Measurements from ENCODE around the gene CCR7.

CCR7 gene, protein sequence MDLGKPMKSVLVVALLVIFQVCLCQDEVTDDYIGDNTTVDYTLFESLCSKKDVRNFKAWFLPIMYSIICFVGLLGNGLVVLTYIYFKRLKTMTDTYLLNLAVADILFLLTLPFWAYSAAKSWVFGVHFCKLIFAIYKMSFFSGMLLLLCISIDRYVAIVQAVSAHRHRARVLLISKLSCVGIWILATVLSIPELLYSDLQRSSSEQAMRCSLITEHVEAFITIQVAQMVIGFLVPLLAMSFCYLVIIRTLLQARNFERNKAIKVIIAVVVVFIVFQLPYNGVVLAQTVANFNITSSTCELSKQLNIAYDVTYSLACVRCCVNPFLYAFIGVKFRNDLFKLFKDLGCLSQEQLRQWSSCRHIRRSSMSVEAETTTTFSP

DNA sequence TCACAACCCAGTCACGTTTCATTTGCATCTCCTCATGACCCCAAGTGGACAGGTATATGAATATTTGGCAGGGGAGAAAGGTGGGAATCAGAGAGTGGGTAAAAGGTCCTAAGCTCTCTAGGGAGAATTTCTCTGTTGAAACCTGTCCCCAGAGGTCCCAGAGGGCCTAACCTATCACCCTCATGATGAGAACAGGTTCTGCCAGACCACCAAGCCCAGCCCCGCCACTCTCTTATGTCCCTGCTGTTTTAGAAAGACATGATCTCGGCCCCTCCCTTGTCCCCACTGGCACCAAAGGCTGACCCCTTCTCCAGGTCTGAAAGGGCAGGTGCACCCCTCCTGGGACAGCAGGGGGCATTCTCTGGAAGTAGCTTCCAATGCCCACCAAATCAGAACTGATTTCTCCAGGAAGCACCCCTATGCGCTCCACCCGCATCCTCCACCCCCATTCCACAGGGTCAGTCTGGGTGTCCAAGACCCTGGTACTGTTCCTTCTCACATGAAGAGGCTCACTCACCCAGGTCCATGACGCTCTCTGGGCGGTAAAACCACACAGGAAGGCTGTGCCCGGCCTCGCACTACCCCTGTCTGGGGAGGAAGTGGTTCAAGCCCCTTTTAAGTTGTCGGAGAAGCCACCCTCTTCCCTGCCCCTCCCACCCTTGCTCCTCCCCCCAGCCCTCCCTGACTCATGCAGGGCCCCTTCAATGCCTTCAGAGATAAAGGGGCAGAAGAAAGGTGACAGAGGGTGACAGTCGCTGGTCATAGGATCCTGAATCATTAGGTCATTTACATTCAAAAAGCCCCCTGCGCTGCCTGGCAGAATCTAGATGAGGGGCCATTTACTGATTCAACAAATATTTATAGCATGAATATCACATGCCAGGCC is at the start of gene CCR7:
CCR7 (minus strand) TSS at position 590 of the 886 bp plus-strand sequence; CDS start at position 527, 63 bp downstream.
- no peak for DNase-seq (ENCODE audit: low read depth)

DNA sequence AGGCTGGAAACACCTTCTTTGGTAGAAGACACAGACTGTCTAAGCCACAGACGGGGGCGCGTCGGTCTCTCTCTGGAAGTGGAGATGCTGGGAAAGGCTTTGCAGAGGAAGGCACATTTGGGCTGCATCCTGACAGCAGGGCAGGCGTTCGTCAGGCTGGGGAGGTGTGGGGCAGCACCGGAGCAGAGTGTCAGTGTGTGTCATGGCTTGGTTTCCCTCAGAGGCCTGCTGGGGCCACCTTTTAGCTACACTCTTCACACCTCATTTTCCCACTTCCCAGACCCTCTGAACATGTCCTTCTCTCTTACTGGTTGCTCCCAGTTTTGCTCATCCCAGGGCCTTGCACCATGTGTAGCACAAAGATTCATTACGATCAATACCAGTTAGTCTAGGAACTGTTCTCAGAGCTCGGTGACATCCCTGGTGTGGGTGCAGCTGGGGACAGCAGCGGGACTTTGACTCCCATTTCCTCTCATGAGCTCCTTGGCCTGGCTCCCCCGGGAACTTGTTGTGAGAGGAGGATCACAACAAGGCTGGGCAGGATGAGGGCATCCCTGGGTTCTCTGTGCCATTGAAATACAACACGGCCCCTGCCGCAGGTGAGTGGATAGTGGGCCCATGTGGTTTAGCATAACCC is 49.3 kb upstream of the CCR7 start:
- no peak for DNase-seq (ENCODE audit: low read depth)

DNA sequence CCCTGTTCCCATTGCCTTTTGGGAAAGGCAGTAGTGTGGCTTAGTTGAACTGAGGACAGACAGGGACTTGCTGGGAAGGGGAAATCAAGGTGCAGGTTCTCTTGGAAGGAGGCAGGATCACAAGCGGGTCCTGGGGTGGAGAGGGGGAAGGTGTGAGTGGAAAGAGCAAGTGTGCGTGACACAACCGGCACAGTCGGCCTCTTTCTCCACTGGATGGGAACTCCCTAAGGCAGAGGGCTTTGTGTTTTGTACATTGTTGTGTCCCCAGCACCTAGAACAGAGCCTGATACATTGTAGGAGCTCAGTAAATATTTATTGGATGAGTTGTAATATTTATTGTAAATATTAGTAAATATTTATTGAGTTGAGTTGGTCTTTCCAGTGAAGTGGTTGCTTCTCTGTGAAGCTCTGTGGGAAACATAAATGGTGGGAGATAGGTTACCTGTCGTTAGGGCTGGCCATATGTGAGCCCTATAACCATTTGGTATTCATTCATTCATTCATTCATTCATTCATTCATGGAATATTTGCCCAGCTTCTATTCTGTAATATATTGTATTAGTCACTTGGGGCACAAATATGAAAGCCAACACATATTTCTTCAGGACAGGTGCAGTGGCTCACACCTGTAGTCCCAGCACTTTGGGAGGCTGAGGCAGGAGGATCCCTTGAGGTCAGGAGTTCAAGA is 48.3 kb upstream of the CCR7 start:
- DNase-seq (ENCODE audit: low read depth), result no peak

DNA sequence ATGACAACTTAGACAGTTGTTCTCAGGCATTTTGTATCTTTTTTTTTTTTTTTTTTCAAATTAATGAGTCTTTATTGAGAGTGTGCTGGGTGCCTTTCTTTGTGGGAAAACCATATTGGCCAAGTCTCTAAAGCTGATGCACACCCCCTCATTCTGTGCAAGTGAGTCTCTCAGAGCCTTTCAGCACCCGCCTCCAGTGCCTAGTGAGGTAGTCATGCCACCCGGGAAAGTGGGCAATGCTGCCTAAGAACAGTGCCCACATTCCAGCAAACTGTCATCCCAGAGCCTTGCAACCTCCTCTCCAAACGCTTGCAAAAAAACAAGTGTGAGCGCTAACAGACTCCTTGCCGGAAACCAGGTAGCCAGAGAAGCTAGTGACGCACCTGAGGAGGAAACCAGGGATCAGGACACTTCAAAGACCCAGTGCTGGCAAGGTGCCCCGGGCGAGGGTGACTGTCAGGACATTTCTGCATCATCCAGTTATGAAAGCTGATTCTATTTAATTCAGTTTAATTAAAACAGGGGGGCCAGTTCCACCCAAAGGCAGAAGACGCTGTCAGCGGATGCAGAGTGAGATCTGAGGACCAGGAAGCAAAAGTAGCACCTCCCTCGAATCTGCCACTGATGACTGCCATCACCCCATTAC is 47.5 kb upstream of the CCR7 start:
- DNase-seq (ENCODE audit: low read depth), result no peak

DNA sequence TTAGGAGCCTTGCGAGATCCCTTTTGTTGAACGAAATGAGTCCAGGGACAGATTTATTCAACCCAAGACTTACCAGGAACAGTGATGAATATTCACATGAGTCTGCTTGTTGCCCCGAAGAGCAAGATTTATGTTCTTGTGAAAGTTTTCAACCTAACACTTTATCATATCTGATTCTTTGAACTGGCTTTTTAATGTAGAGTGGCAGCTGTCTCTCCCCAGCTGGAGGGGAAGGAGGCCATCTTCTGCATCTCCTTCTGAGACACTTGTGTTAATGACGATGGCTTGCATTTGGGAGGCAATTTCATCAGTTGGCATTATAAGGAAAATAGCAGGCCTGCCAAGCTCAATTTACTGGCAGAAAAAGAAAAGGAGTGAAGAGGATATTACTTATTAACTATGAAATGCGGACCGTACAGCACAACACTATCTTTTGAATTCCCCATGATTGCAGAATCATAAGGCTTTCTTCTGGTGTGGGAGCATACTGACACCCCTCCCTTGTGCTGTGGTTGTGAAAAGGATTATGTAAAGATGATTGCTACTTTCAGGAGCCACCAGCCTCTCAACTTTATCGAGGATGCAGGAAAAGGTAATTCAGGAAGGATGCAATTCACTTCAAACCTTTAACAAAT is 46.7 kb upstream of the CCR7 start:
- DNase-seq (ENCODE audit: low read depth), result no peak

DNA sequence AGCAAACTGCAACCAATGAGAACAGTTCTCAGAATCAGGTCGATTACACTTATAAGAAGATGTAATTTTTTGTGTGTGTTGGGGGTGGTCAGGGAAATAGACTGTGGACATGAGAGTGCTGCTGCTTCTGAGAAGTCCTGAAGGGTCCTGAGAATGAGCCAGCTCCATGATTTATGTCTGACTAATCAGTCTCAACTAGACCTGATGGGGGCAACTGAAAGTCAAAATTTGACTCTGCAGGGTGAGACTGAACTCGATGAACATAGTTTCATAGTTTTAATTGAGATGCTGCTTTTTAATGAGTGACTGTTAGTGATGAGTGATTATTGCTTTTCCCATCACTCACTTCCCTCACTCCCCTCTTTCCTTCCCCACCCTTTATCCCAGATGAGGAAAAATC is 45.1 kb upstream of the CCR7 start:
- no peak for DNase-seq (ENCODE audit: low read depth)

DNA sequence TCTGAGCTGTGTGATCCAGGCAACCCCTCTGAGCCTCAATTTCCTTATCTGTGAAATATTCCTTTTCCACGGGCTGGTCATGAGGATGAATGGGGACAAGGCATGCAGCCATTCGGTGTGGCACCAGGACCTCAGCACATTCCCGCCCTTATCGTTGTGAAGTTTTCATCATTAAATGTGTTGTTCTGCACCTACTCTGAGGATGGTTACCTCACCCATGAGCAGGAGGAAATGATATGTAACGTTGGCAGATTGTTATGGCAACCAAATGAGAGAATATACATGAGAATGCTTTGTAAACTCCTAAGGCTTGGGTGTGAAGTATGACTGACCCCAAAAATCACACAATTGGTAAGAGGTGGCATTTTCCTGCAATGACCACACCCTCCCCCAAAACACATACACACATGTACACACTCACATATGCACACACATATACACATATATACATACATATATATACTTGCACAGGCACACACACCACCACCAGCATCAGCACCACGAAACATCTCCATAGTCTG is 42.8 kb upstream of the CCR7 start:
- DNase-seq (ENCODE audit: low read depth), result no peak

DNA sequence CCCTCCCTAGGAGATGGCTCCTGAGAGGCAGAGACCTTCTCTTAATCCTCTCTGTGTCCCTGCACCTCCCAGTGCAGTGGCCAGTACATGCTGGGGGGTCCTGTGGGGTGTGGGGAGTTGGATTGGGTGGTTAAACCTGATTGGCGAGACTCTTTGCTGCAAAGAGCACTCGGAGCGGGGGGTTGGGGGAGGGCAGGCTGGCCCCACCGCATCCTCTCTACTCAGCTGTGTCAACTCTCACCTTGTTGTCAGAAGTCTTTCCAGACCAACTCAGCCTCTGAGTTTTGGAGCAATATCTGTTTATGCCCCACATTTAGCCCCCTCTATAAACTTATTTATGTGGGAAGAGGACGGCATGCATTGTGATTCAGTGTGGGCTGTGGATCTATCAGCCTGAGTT is 42.4 kb upstream of the CCR7 start:
- no peak for DNase-seq (ENCODE audit: low read depth)

DNA sequence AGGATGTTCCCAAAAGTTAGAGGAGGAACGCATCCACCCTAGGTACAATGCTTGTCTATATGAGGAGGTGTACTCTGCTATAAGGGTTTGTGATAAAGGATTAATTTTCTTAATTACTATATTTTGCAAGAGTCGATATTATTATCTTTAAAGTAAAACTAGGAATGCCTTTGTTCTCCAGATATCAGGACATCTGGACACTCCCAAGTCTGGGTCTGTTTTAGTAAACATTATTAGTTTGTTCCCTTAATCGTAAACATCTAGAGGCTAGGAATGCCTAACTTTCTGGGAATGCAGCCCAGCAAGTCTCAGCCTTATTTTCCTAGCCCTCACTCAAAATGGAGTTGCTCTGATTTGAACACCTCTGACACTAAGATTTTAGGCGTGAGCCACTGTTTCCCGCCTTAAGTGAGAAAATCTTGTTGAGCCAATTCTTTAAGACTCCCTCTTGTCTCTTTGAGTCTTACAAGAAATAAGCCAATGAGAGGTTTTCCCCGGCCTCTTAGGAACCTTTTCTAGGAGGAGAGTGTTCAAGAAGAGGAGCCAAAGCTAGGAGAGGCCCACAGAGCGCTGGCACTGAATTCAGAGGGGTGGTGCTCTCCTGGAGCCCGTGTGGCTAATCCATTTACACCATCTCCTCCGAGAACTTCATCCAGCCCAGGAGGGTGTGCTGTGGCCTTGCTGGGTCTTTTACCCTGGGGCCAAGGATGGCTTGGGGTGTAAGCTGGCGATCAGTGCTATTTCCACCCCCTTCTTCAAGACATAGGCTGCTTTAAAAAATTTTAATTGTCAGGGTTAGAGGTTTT is 41.5 kb upstream of the CCR7 start:
- no peak for DNase-seq (ENCODE audit: low read depth)

DNA sequence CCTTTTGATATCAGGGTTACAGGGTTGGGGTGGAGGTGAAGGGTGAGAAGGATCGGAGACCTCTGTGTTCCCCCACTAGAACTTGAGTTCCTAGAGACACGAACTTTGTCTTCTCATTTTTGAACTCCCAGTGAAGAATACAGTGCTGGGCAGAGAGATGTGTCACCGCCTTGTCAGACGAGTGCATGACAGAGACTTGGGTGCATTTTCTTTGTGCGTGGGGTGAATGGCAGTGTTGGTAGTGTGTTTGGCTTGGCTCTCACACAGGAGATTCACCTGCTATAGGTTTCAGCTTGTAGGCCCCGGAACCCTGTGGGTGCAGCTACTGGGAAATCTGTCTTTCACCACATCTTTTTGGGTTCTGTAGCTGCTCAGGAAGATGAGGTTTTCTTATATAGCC is 40.0 kb upstream of the CCR7 start:
- DNase-seq (ENCODE audit: low read depth), result no peak

DNA sequence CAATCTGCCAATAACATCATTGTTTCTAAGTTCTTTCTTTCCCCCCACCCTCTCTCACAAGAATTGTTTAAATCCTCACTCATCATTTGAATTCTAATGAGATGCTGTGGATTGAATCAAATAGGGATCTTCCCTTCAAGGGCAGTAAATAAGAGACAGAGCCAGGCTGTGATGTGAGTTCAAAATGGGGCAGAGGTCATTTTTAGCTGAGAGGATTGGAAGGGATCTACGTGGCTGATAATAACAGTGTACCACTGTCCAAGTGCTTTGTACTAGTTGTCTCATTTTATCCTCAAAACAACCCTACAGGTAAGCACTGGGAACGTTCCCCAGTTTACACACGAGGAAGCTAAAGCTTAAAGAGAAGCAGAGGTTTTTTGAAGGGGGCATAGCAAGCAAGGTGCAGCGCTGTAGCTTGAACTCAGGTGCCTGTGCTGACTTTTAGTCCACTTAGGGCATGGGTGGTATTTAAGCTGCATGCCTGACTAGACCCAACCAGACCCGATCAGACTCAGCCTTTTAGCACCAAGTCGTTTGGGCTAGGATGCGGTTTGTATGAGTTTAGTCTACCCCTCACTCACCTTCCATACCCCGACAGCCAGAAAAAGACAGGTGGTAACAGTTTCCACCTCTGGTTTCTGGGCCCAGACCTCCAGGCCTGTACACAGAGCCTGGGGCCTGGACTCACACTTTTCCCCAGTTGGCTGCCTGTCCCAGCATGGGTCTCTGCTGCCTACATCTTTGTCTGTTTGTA is 39.2 kb upstream of the CCR7 start:
- DNase-seq (ENCODE audit: low read depth), result no peak

DNA sequence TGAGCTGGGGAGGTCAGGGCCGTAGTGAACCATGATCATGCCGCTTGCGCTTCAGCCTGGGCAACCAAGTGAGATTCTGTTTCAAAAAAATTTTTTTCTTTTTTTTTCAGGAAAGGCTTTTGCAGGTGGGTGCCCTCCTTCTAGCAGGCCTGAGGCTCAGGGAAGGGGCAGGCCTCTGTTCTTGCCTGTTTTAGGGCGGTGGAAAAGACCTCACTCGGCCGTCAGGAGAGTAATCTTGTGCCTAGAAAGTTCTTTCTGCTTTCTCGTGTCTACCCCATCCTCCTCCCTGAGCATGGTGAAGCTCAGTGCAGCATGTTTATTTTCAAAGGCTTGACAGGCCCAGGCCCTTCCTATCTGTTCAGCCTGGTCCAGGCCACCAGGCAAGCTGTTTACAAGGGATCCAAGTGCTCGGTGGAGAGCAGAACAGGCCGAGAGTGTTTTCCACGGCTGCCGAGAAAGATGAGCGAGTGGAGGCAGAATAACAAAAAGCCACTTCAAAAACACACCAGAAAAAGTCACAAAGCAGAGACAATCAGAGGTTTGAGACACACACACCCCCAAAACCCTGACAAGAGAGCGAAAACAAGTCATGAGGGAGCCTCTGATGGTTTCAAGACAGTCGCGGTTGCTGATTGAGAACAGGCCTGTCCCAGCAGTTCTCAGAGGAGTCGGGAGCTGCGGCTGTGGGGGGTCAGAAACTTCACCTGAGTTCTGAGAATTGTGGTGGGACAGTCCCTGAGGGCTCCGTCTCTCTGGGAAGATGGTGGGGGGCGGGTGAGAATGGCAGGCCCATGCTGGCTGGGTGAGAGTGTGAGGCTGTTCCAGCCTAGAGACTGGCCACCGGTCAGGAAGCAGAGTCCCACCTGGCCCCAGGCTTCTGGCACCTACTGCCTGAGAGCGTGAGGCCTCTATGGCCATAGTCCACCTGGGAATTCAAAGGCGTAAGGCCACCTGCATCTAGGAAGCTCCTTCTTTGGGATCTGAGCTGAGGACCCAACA is 37.5 kb upstream of the CCR7 start:
- DNase-seq (ENCODE audit: low read depth), result no peak

DNA sequence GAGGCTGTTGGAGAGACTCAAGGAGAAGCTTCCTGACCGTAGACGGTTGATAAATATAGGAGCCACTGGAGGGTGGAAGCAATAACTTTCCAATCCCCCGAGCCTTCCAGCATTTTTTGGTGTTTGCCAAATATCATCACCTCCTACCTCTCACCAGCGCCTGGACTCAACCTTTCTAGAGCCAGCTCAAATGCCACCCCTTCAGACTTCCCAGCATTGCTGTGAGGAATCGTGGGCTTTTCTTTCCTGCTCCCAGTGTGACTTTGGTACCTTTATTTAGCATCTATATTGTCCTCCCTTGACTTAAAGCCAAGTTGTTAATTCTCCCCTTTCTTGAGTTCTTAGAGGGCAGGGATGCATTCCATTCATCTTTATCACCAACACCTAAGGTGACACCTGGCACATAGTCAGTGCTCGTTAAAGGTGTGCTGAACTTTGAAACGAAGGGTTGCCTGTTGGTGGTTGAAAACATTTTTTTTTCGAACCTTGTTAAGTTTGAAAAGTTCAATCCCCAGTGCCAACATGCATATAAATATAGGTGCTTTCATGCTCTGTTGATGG is 35.3 kb upstream of the CCR7 start:
- no peak for DNase-seq (ENCODE audit: low read depth)

DNA sequence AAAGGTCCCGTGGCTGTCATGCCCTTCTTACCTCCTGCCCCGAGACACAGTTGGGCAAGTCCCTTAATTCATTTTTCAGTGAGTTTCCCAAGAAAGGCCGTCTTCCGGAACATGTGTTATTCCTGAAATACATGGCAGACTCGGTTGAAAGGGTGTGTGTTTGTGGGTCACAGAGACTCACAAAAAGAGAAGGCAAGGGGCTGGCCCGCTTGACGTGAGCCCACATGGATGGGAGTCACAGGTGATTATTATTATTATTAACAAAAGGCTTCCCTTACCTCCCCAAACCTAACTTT is 34.1 kb upstream of the CCR7 start:
- no peak for DNase-seq (ENCODE audit: low read depth)

DNA sequence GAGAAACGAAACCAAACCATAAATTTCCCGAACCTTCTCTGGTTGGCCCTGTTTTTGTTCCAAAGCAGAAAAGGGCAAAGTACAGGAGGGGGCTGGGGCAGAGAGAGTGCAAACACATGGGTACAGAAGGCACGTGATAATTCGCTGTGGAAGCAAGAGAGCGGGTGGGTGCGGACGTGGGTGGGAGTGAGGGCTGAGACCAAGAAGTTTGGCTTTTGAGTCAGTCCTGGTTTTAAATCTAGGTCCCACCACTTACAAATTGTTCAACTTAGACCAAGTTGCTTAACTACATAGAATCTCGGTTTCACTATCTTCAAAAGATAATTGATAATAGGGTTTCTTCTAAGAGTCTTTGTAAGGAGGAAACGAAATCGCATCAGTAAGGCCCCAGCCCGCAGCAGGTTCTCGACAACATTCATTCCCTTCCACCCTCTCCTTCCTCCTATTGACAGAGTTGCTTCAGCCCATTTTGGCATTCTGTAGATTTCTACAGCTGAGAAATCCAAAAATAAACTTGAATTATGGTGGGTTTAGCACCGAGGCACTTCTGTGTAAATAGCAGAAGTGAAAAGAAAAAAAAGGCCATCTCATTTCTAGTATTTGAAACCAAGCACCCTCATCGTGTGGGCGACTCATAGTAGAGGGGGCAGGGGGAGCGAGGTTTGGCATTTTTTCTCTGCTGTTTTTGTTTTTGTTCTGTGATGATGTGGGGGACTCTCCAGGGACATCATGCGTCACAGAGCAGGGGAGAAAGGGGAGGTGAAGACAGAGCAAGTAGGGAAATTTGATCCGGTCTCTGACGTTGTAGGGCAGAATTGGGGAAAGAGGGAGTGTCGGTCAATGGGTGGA is 33.6 kb upstream of the CCR7 start:
- DNase-seq (ENCODE audit: low read depth), result peak; percentile 9

DNA sequence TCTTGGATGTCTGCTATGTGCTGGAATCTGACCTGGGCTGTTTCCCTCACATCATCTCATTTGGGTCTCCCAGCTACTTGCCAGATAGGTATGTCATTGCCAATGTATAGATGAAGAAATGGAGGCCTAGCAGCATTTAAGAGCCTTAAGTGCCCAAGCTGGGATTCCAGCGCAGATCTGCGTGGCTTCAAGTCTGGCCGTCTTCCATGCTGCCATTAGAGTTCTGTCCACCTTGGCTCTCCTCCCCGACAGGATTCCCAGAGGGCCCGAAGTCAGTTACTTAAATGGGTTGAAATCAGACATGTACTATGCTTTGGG is 33.0 kb upstream of the CCR7 start:
- no peak for DNase-seq (ENCODE audit: low read depth)

All from fibroblast of the conjunctiva (primary cell).